Measurements from ENCODE around the gene GJC3.
"Not testable (repeated sequence)": the region's sequence is repeated elsewhere in the genome, so short reads cannot be mapped to it uniquely, and the experiment has no call there.

The GJC3 gene

DNA sequence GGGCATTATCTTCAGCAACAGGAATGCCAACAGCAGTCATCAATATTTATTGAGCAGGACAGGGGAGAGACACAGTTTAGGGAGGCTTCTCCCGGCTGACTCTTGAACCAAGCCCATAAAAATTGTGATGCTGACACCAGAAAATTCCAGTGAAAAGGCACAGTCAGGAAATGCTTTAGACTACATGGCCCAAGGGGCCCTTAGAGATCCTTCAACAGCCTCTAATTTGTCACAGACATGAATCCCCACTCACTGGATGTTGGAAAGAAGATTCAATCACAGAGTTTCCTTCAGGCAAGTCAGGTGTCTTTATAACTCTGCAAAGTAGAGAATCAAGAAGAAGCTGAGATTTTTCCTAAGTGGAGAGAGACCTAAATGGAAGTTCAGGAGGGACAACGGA, 1.2 kb downstream of the GJC3 start:
- no peak for DNase-seq

GRCh38 chr7:99927536-99927935, 1.9 kb downstream of the GJC3 start:
- DNase-seq, result no peak

- no peak for DNase-seq
Measured at GRCh38 chr7:99926321-99926720, 3.1 kb downstream of the GJC3 start.

GRCh38 chr7:99923200-99923599, 6.2 kb downstream of the GJC3 start:
- no peak for DNase-seq

- DNase-seq, result no peak
Measured at GRCh38 chr7:99920149-99920548, 9.3 kb downstream of the GJC3 start.

DNA sequence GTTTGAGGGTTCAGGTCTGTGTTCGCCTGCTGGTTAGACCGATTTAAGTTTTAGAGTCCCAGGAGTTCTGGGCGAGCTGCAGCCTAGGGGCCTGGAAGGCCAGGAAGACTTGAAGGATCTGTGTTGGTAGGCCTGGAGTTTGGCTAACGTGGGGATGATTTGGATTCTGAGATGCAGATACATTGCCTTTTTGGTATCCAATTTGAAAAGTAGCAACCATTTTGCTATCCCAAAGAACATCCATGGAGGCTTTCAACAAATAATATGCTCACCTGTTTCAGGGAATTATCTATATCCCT, 9.7 kb downstream of the GJC3 start:
- DNase-seq, result no peak

GRCh38 chr7:99918959-99919813, 10.2 kb downstream of the GJC3 start, which contains the start of gene TRIM4:
TRIM4 (minus strand) TSS chr7:99919530; CDS start chr7:99919401, 129 bp downstream.
- DNase-seq, result peak; percentile 86

DNA sequence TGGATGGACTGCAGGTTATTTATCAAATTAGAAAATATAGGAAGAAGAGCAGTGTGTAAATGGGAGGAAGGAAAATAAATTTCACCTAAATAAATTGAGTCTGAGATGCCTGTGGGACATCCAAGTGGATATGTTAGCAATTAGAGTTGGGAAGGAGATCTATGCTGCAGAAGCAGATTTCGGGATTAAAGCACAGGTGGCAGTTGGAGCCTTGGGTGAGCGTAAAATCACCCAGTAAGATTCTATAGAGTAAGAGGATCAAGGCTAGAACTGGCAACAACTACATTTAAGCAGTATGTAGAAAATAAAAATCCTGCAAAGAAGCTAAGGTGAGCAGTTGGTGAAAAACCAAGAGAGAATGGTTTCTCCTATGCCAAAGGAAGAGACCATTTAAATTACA, 18.4 kb downstream of the GJC3 start:
- no peak for DNase-seq

GRCh38 chr7:99901581-99901980, 27.8 kb downstream of the GJC3 start:
- DNase-seq, result no peak

GRCh38 chr7:99899830-99900519, 29.4 kb downstream of the GJC3 start:
- DNase-seq, result no peak

- no peak for DNase-seq
Measured at GRCh38 chr7:99898836-99899235, 30.6 kb downstream of the GJC3 start.

DNA sequence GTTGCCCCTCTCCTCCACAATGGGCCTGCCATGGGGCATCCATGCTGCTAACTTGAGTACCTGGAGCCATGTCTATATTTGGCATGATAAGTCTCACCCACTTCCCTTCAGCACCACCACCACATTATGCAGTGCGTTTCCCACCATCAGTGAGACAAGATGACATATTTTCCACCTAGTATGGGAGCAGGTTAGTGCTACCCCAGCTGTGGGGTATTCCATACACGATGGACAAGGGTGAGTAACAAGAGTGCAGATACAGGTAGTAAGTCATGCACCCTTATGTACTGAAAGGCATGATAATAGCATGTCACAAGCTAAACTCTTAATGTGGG, 31.4 kb downstream of the GJC3 start:
- DNase-seq, result no peak

DNA sequence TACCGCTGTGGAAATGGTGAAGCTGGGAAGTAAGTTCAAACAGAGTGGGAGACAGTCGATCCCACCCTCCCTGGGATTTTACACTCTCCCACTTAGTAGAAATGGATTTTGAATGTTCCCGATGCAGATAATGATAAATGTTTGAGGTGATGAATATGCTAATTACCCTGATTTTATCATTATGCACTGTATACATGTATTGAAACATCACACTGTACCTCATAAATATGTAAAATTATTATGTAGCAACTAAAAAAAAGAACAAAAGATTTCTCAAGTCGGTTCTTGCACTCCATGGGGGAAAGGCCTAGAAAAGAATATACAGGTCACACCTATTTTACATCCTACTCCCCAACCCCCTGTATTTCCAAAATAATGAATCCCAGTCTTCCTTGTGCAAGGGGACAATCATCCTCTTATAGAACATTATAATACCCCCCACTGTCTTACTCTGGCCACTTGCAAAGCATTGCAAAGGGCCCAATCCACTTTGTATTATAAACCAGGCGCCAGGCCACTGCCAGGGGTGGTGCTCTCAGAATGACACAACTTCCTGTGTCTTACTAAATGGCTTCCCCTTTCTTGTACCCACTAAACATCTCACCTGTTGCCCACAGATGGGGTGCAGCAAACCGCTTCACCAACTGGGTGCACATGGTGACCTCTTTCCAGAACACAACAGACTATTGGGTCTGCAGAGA, 31.9 kb downstream of the GJC3 start:
- DNase-seq, result no peak

DNA sequence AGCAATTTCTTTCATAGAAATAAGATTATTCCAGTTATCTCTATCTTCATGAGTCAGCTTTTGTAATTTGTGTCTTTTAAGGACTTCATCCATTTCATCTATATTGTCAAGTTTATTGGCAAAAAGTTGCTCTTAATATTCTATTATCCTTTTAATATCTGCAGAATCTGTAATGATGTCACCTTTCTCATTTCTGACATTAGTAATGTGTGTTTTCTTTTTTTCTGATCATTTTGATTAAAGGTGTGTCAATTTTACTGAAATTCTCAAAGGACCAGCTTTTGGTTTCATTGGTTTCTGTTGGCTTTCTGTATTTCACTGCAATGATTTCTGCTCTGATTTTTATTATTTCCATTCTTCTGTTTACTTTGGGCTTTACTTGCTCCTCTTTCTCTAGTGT, 34.7 kb downstream of the GJC3 start:
- DNase-seq, result no peak

DNA sequence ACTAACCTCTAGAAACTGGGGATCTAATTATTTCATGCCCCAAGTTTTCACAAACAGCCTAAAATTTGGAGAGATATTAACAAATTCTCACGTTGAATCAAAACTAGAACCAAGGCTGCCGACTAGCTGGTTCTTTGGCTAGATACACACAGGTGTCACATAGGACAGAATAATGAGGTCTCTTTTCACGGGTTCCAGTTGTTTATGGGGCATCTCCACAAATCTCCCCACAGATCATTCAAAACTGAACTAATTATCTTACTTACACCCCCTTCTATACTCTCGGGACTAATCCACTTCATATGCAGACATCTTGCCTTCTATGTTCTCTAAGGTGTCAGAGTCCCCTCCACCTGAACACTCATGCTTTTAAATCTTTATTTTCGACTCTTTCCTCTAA, 36.1 kb downstream of the GJC3 start:
- DNase-seq, result no peak

GRCh38 chr7:99890348-99890747, 39.1 kb downstream of the GJC3 start:
- not testable (repeated sequence) for DNase-seq

- not testable (repeated sequence) for DNase-seq
Measured at GRCh38 chr7:99888366-99888765, 41.1 kb downstream of the GJC3 start.

- no peak for DNase-seq
Measured at GRCh38 chr7:99881370-99881769, 48.0 kb downstream of the GJC3 start.

DNA sequence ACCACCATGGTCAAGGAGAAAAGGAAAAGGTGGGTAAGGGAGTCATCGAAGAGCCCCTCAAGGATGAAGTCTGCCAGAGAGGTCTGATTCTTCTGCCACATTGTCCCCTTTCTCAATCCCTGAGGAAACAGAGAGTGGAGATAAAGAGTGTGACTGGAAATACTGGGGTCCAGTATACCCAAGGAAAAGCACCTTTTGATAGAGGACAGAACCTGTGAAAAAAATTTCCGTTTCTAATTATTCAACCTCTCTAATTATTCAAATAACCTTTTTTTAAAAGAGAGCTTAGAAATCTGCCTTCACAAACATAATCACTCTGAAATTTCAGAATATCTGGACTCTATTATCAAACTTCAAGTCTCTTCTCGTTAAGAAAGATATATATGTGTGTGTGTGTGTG, 52.5 kb downstream of the GJC3 start, which contains the start of gene OR2AE1:
TSS of gene OR2AE1 (minus strand) at position 101 of the 400 bp plus-strand sequence. CDS start at position 101, 0 bp downstream.
- no peak for DNase-seq

DNA sequence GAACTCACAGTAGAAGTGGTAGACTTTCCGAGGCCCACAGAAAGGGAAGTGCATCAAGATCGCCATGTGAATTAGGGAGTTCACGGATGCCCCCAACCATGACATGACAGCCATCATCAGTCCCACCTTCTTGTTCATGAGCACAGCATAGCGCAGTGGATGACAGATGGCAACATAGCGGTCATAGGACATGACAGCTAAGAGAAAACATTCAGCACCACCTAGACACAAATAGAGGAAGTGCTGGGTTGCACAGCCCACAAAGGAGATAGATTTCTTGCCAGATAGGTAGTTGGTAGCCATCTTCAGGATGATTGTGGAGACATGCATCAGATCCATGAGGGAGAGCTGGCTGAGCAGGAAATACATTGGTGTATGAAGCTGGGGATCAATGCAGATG, 52.9 kb downstream of the GJC3 start:
- no peak for DNase-seq

Data from stimulated activated CD4-positive, alpha-beta T cell treated with anti-CD3 and anti-CD28 coated beads, Interleukin-4, amount 100 ng/mL, for 4 hours (primary cell).